NCI-H2029 treated with DMSO at 0.1 percent for 48 hours (cell line): ENCODE measurements around the gene FAM200A.
A peak's percentile ranks its signal among the peaks of the same experiment; 100 is the strongest.
"Not testable (repeated sequence)": the region's sequence is repeated elsewhere in the genome, so short reads cannot be mapped to it uniquely, and the experiment has no call there.

Source experiments
- DNase-seq: peaks from one replicate; lab custom pipeline; 2025; lab: John Stamatoyannopoulos, UW

Gene FAM200A

GRCh38 chr7:99504281-99504602 is 47.7 kb downstream of the FAM200A start:
- DNase-seq, result no peak

GRCh38 chr7:99501236-99501635 is 50.7 kb downstream of the FAM200A start:
- not testable (repeated sequence) for DNase-seq

- no peak for DNase-seq
Observed at GRCh38 chr7:99500637-99501009, 51.3 kb downstream of the FAM200A start.

GRCh38 chr7:99499721-99500636 is 51.9 kb downstream of the FAM200A start, which contains the start of gene ZNF394:
Gene ZNF394 (minus strand): TSS chr7:99500281. CDS start chr7:99500093, 188 bp downstream.
- peak; percentile 65 for DNase-seq

GRCh38 chr7:99499371-99499720 is 52.6 kb downstream of the FAM200A start:
- DNase-seq, result no peak

- DNase-seq, result no peak
Observed at GRCh38 chr7:99498546-99498944, 53.4 kb downstream of the FAM200A start.

- no peak for DNase-seq
Observed at GRCh38 chr7:99497766-99498545, 54.0 kb downstream of the FAM200A start.
